ENCODE results near the gene SLC4A7.

Gene SLC4A7

DNA sequence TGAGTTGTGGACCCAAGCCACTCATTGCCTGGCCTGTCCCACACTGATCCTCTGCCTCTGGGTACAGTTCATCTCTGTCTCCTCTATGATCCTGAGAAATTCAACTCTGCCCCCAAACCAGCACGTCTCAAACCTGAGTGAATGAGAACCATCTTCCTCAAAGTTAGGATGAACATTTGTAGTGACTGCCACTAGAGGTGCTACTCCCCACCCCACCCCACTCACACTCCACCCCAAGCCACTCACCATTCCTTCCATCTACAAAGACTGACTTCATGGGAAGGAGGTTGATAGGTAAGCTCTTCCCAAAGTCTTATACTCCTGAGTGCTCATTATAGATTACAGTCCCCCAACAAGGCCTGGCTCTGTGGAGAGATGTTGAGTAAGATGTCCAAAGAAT is 158.8 kb downstream of the SLC4A7 start:
- no peak for DNase-seq (ENCODE audit: low spot score)

DNA sequence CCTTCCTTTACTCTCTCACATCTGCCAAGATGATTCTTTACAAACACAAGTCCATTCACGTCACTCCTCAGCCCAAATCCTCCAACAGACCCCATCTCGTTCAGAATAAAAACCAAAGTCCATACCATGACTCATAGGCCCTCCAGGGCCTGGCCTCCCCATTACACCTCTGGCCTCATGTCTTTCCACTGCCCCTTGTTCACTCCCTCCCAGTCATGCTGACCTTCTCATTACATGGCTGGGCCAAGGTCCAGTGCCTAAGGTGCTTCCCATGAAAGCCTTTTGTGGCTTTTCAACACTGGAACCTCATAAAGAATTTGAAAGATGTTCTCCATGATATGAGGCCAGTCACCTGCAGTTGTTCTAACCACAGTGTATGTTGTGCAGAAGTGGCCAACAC is 159.5 kb downstream of the SLC4A7 start:
- no peak for DNase-seq (ENCODE audit: low spot score)

DNA sequence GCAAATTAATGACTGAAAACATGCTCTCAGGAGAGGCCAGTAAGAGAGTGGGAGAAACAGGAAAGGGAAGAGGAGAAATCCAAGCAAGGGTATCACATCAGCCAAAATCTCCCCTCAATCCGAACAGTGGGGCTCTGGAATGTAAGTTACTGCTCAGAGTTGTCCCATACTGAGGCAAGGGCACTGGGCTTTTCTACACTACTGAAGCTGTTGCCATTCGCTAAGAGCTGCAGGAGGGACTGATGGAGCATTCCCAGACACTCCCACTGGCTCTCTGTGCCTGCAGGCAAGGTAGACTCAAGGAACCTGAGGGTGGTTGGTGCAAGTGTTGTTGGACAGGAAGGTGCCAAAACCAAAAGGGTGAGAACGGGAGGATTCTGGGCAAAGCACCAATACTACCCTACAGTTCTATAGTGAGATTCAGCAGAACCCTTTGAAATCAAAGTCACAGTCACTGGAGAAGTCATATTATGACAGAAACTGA is 161.1 kb downstream of the SLC4A7 start:
- DNase-seq (ENCODE audit: low spot score), result no peak

Measured in D341Med (cell line).